Neural cell (in vitro differentiated cells): ENCODE results near the gene CBX3. TPM values are rescaled to one million over a fixed set of nuclear protein-coding genes. Genes with fewer than 3 reads are reported as not detected.

Source experiments
- H2AFZ ChIP-seq: fragments of 200-600, 300-800 bp; sonication (generic), shearing (Covaris generic); 2 replicates; pipeline ENCODE4 v1.6.0; 2014; ENCODE audit warnings: low read depth, mild to moderate bottlenecking, antibody characterized with exemption, low read length, moderate library complexity
- H3F3A ChIP-seq: fragments of 200-600 bp; shearing (Covaris generic); 2 replicates; pipeline ENCODE4 v1.6.1; 2016; ENCODE audit warnings: mild to moderate bottlenecking, moderate library complexity, mixed read lengths, antibody characterized with exemption, low read length; ENCODE audit not compliant: insufficient read depth, poor library complexity, severe bottlenecking
- H3K27ac ChIP-seq: fragments of 200-600, 300-800 bp; sonication (generic), shearing (Covaris generic); 2 replicates; pipeline ENCODE4 v1.5.1; 2014; ENCODE audit warnings: mild to moderate bottlenecking, low read length, moderate library complexity
- H3K27me3 ChIP-seq: fragments of 300-800, 200-600 bp; sonication (generic), shearing (Covaris generic); 2 replicates; pipeline ENCODE4 v1.6.0; 2014; ENCODE audit warnings: mild to moderate bottlenecking, low read depth, low read length, moderate library complexity; ENCODE audit not compliant: insufficient read depth
- H3K36me3 ChIP-seq: fragments of 300-800, 200-600 bp; sonication (generic), shearing (Covaris generic); 2 replicates; pipeline ENCODE4 v1.5.1; 2014; ENCODE audit warnings: mild to moderate bottlenecking, antibody characterized with exemption, low read length, moderate library complexity; ENCODE audit not compliant: insufficient read depth
- H3K4me2 ChIP-seq: fragments of 300-800, 200-600 bp; sonication (generic), shearing (Covaris generic); 2 replicates; pipeline ENCODE4 v1.6.0; 2014; ENCODE audit warnings: mild to moderate bottlenecking, low read length
- H3K4me3 ChIP-seq: fragments of 300-800, 200-600 bp; sonication (generic), shearing (Covaris generic); 2 replicates; pipeline ENCODE4 v1.5.1; 2014; ENCODE audit warnings: mild to moderate bottlenecking, low read length, moderate library complexity
- H3K79me2 ChIP-seq: fragments of 200-600 bp; shearing (Covaris generic); replicated peaks from 2 replicates; pipeline ENCODE4 v1.6.0; 2014; ENCODE audit warnings: mild to moderate bottlenecking, low read length, moderate library complexity; ENCODE audit not compliant: insufficient read depth
- H3K9ac ChIP-seq: fragments of 300-800, 200-600 bp; sonication (generic), shearing (Covaris generic); 2 replicates; pipeline ENCODE4 v1.6.1; 2016; ENCODE audit warnings: mild to moderate bottlenecking, low read length, mixed read lengths
- H3K9me2 ChIP-seq: fragments of 200-600 bp; shearing (Covaris generic); 2 replicates; pipeline ENCODE4 v1.6.1; 2016; ENCODE audit warnings: mild to moderate bottlenecking, low read length, mixed read lengths; ENCODE audit not compliant: insufficient read depth
- H3K9me3 ChIP-seq: fragments of 200-600, 300-800 bp; sonication (generic), shearing (Covaris generic); 2 replicates; pipeline ENCODE4 v1.6.1; 2016; ENCODE audit warnings: mild to moderate bottlenecking, mixed run types, low read length, moderate library complexity, mixed read lengths
- H4K20me1 ChIP-seq: fragments of 200-600 bp; shearing (Covaris generic); 2 replicates; pipeline ENCODE4 v1.6.1; 2016; ENCODE audit warnings: mild to moderate bottlenecking, mixed run types; ENCODE audit not compliant: insufficient read depth
- CTCF ChIP-seq: fragments of 450-650 bp; IDR thresholded peaks from 2 replicates; pipeline ENCODE4 v1.5.1; 2014; ENCODE audit warnings: antibody characterized with exemption, mild to moderate bottlenecking, moderate library complexity; ENCODE audit not compliant: poor library complexity, severe bottlenecking
- EP300 ChIP-seq: fragments of 450-650 bp; conservative IDR thresholded peaks from 2 replicates; pipeline ENCODE4 v1.6.1; 2014; ENCODE audit warnings: antibody characterized with exemption, mild to moderate bottlenecking, moderate library complexity; ENCODE audit not compliant: poor library complexity, severe bottlenecking
- EZH2 ChIP-seq: fragments of 200-600, 300-800 bp; shearing (Covaris generic), sonication (generic); IDR thresholded peaks from 2 replicates; pipeline ENCODE4 v1.6.1; 2014; ENCODE audit warnings: antibody characterized with exemption, low read length, borderline replicate concordance, mild to moderate bottlenecking; ENCODE audit not compliant: insufficient read depth, poor library complexity, severe bottlenecking
- MXI1 ChIP-seq: fragments of 450-650 bp; conservative IDR thresholded peaks from 2 replicates; pipeline ENCODE4 v1.6.1; 2014; ENCODE audit warnings: antibody characterized with exemption, mild to moderate bottlenecking; ENCODE audit not compliant: poor library complexity, severe bottlenecking
- POLR2AphosphoS5 ChIP-seq: IDR thresholded peaks from 2 replicates; pipeline ENCODE4 v1.6.1; 2012
- RAD21 ChIP-seq: fragments of 450-650 bp; conservative IDR thresholded peaks from 2 replicates; pipeline ENCODE4 v1.6.1; 2014; ENCODE audit warnings: antibody characterized with exemption, mild to moderate bottlenecking, moderate library complexity
- REST ChIP-seq: IDR thresholded peaks from 2 replicates; pipeline ENCODE4 v1.6.1; 2012; ENCODE audit warnings: borderline replicate concordance
- SMC3 ChIP-seq: fragments of 450-650 bp; conservative IDR thresholded peaks from 2 replicates; pipeline ENCODE4 v1.6.1; 2014; ENCODE audit warnings: antibody characterized with exemption, mild to moderate bottlenecking, moderate library complexity; ENCODE audit not compliant: poor library complexity
- TAF1 ChIP-seq: IDR thresholded peaks from 2 replicates; pipeline ENCODE4 v1.6.1; 2012; ENCODE audit warnings: low read depth
- polyA plus RNA-seq: library from polyadenylated mRNA; depleted of rRNA; stranded (reverse); fragments of >200 nt; gene quantifications from 2 replicates; pipeline ENCODE4 v1.2.3, GENCODE V29; 2014

Gene CBX3
- polyA plus RNA-seq, 1 donor from 2014 or later, result 598 TPM

GRCh38 chr7:26237035-26237807, 35.7 kb downstream of the CBX3 start:
- no peak overlapping the region for H2AFZ ChIP-seq
- H3K36me3 ChIP-seq, result no peaks in the 10 kb centered on the region
- TF ChIP-seq EZH2 (no peak), EP300 (no peak), TAF1 (no peak), SMC3 (no peak), CTCF (no peak), REST (no peak), MXI1 (no peak), RAD21 (no peak), POLR2AphosphoS5 (no peak)
- no peaks in the 10 kb centered on the region for H3K27me3 ChIP-seq
- no peaks in the 10 kb centered on the region for H3F3A ChIP-seq
- no peak overlapping the region for H3K4me3 ChIP-seq
- H4K20me1 ChIP-seq, result no peaks in the 10 kb centered on the region
- no peak overlapping the region for H3K9ac ChIP-seq
- H3K27ac ChIP-seq, result no peak overlapping the region
- no peaks in the 10 kb centered on the region for H3K79me2 ChIP-seq
- no peaks in the 10 kb centered on the region for H3K9me3 ChIP-seq
- H3K9me2 ChIP-seq, result no peaks in the 10 kb centered on the region
- no peak overlapping the region for H3K4me2 ChIP-seq

DNA sequence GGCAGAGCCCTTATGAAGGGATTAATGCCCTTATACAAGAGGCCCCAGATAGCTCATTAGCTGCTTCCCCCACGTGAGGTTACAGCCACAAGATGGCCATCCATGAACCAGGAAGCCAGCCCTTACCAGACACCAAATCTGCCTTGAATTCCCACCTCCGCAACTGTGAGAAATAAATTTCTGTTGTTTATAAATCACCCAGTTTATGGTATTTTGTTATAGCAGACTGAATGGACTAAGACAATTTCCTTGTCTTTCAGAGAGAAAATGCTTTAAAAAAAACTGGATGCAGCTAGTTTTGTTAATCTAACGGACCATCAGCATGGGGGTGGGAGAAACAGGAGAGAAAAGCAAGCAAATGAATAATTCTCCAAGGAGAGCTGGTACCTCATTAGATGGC, 36.5 kb downstream of the CBX3 start:
- Histone ChIP-seq H3K9me3 (no peaks in the 10 kb centered on the region), H3K79me2 (no peaks in the 10 kb centered on the region), H2AFZ (no peak overlapping the region), H3K9me2 (no peaks in the 10 kb centered on the region), H3K36me3 (no peaks in the 10 kb centered on the region), H3F3A (no peaks in the 10 kb centered on the region), H4K20me1 (no peaks in the 10 kb centered on the region), H3K27me3 (no peaks in the 10 kb centered on the region), H3K27ac (no peak overlapping the region), H3K4me3 (no peak overlapping the region), H3K9ac (no peak overlapping the region), H3K4me2 (no peak overlapping the region)
- no peak for TF ChIP-seq REST
- no peak for TF ChIP-seq CTCF
- TF ChIP-seq EZH2, result no peak
- no peak for TF ChIP-seq SMC3
- no peak for TF ChIP-seq EP300
- no peak for TF ChIP-seq POLR2AphosphoS5
- TF ChIP-seq MXI1, result no peak
- TF ChIP-seq TAF1, result no peak
- no peak for TF ChIP-seq RAD21
